Activated CD8-positive, alpha-beta memory T cell treated with anti-CD3 and anti-CD28 coated beads for 24 hours (primary cell): ENCODE data around the gene TMEM17.

Experiments
- DNase-seq: peaks from one replicate; pipeline ENCODE4 v3.0.0-alpha.2; 2020

Gene TMEM17

GRCh38 chr2:62452701-62453454 lies 53.1 kb downstream of the TMEM17 start:
- no peak for DNase-seq

- no peak for DNase-seq
Measured at GRCh38 chr2:62450716-62451191, 55.2 kb downstream of the TMEM17 start.
